ENCODE results near the gene DAW1. TPM values are rescaled to one million over a fixed set of nuclear protein-coding genes. Genes with fewer than 3 reads are reported as not detected.
A peak's percentile ranks its signal among the peaks of the same experiment; 100 is the strongest.

DAW1 gene
- total and polyA plus RNA-seq, 2 of the 13 experiments (the other 11 are each of a cell fraction or from before 2014, with no cell fraction given): not detected

DNA sequence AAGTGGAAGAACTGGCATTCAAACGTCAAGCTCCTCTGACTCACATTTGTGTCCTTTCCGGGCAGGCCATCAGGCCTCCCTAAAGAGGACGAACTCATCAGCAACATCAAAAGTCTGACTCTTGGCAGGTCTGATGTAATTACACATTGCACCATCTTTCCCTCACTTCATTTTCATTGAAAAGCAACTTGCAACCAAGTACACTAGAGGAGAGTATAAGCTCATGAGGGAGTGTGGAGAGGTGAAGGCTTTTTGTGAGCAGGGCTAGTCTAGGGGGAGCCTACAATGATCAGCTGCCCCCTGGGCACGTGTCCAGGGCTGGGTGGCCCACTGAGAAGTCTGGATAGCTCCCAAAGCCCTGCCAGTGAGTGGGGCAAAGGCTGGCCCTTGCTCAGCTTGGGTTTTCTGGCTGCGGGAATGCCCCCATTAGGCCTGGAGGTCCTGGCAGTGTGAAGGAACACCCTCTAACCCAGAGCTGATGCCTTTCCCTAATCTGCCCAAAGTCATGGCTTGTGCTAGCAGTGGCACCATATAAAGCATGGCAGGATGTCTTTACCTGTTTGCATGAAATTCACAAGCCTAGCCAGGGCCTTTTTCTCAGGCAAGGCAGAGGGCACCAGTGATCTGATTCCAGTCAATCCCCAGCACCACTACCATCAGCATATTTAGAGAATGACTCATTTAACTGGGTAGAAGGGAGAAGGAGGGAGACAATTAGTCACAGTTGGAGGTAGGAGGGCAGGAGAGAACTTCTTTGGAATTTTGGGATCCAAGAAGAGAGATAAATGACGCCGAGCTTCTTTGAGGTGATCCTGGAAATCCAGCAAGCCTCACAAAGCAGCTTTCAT lies 8.5 kb upstream of the DAW1 start (continued):
- TF ChIP-seq, protein P1, sequence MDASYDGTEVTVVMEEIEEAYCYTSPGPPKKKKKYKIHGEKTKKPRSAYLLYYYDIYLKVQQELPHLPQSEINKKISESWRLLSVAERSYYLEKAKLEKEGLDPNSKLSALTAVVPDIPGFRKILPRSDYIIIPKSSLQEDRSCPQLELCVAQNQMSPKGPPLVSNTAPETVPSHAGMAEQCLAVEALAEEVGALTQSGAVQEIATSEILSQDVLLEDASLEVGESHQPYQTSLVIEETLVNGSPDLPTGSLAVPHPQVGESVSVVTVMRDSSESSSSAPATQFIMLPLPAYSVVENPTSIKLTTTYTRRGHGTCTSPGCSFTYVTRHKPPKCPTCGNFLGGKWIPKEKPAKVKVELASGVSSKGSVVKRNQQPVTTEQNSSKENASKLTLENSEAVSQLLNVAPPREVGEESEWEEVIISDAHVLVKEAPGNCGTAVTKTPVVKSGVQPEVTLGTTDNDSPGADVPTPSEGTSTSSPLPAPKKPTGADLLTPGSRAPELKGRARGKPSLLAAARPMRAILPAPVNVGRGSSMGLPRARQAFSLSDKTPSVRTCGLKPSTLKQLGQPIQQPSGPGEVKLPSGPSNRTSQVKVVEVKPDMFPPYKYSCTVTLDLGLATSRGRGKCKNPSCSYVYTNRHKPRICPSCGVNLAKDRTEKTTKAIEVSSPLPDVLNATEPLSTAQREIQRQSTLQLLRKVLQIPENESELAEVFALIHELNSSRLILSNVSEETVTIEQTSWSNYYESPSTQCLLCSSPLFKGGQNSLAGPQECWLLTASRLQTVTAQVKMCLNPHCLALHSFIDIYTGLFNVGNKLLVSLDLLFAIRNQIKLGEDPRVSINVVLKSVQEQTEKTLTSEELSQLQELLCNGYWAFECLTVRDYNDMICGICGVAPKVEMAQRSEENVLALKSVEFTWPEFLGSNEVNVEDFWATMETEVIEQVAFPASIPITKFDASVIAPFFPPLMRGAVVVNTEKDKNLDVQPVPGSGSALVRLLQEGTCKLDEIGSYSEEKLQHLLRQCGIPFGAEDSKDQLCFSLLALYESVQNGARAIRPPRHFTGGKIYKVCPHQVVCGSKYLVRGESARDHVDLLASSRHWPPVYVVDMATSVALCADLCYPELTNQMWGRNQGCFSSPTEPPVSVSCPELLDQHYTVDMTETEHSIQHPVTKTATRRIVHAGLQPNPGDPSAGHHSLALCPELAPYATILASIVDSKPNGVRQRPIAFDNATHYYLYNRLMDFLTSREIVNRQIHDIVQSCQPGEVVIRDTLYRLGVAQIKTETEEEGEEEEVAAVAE (CRISPR knock-in tag; IDR thresholded peaks at IDR 0.05; ENCODE audit: borderline replicate concordance): no peak
- TF ChIP-seq SALL2 (CRISPR knock-in tag; IDR thresholded peaks at IDR 0.05): no peak
- TF ChIP-seq SAP130 (CRISPR knock-in tag; IDR thresholded peaks at IDR 0.05; ENCODE audit: low read depth): peak; percentile 45
- TF ChIP-seq ZNF547 (CRISPR knock-in tag; IDR thresholded peaks at IDR 0.05): 0 out of 2 replicates have a peak, but pooled peaks have one; percentile 33
- no peak for TF ChIP-seq CBX2 (IDR thresholded peaks at IDR 0.05; ENCODE audit: low read depth, low read length)
- TF ChIP-seq CBX2 (CRISPR knock-in tag; IDR thresholded peaks at IDR 0.05; ENCODE audit: low read depth): no peak
- TF ChIP-seq XBP1 (CRISPR knock-in tag; IDR thresholded peaks at IDR 0.05): no peak
- no peak for TF ChIP-seq ZNF317 (CRISPR knock-in tag; IDR thresholded peaks at IDR 0.05)
- TF ChIP-seq HBP1 (CRISPR knock-in tag; IDR thresholded peaks at IDR 0.05; ENCODE audit: low read depth): 0 out of 2 replicates have a peak, but pooled peaks have one; percentile 71
- peak; percentile 46; the same call in 1 of the 2 replicates for TF ChIP-seq ZNF501 (CRISPR knock-in tag; IDR thresholded peaks at IDR 0.05)
- no peak for TF ChIP-seq NRL (CRISPR knock-in tag; IDR thresholded peaks at IDR 0.05; ENCODE audit: borderline replicate concordance)
- no peak for TF ChIP-seq ZSCAN31 (CRISPR knock-in tag; IDR thresholded peaks at IDR 0.05; ENCODE audit: low read depth)
- no peak for TF ChIP-seq ZNF33B (CRISPR knock-in tag; IDR thresholded peaks at IDR 0.05)
- TF ChIP-seq ZNF441 (CRISPR knock-in tag; IDR thresholded peaks at IDR 0.05; ENCODE audit: borderline replicate concordance): no peak
- TF ChIP-seq CEBPB (IDR thresholded peaks at IDR 0.05; ENCODE audit: borderline replicate concordance, low read depth, low read length): peak; percentile 77; the same call in 1 of the 2 replicates
- no peak for TF ChIP-seq ZBTB3 (CRISPR knock-in tag; IDR thresholded peaks at IDR 0.05; ENCODE audit: borderline replicate concordance, low read depth)
- TF ChIP-seq HMG20A (CRISPR knock-in tag; IDR thresholded peaks at IDR 0.05; ENCODE audit: borderline replicate concordance): no peak
- no peak for TF ChIP-seq CHCHD3 (CRISPR knock-in tag; IDR thresholded peaks at IDR 0.05)
- no peak for TF ChIP-seq HMG20B (CRISPR knock-in tag; conservative IDR thresholded peaks at IDR 0.05)
- TF ChIP-seq POGZ (CRISPR knock-in tag; IDR thresholded peaks at IDR 0.05): 0 out of 2 replicates have a peak, but pooled peaks have one; percentile 27
- no peak for TF ChIP-seq ZNF737 (CRISPR knock-in tag; IDR thresholded peaks at IDR 0.05; ENCODE audit: borderline replicate concordance)
- TF ChIP-seq MED8 (CRISPR knock-in tag; IDR thresholded peaks at IDR 0.05; ENCODE audit: insufficient replicate concordance): no peak
- TF ChIP-seq, protein P2, sequence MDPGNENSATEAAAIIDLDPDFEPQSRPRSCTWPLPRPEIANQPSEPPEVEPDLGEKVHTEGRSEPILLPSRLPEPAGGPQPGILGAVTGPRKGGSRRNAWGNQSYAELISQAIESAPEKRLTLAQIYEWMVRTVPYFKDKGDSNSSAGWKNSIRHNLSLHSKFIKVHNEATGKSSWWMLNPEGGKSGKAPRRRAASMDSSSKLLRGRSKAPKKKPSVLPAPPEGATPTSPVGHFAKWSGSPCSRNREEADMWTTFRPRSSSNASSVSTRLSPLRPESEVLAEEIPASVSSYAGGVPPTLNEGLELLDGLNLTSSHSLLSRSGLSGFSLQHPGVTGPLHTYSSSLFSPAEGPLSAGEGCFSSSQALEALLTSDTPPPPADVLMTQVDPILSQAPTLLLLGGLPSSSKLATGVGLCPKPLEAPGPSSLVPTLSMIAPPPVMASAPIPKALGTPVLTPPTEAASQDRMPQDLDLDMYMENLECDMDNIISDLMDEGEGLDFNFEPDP (CRISPR knock-in tag; conservative IDR thresholded peaks at IDR 0.05): 0 out of 2 replicates have a peak, but pooled peaks have one; percentile 46
- TF ChIP-seq SOX5 (CRISPR knock-in tag; IDR thresholded peaks at IDR 0.05; ENCODE audit: borderline replicate concordance): no peak

All from HepG2 (cell line).